AG10803 (cell line): ENCODE measurements around the gene GPR162.

Source experiments
- DNase-seq: peaks from one replicate; pipeline ENCODE4 v3.0.0; 2010; ENCODE audit warnings: low read depth
- H3K4me3 ChIP-seq: 2 replicates; pipeline ENCODE4 v1.5.1; 2011; ENCODE audit warnings: mild to moderate bottlenecking, low read length, control low read depth
- CTCF ChIP-seq: conservative IDR thresholded peaks from 2 replicates; pipeline ENCODE4 v1.5.1; 2011; ENCODE audit warnings: mild to moderate bottlenecking, low read length, control low read depth, inconsistent platforms

The GPR162 gene

GRCh38 chr12:6837370-6838060, 15.9 kb downstream of the GPR162 start:
- DNase-seq = no peak
- H3K4me3 ChIP-seq = no peak overlapping the region
- TF ChIP-seq CTCF = no peak

DNA sequence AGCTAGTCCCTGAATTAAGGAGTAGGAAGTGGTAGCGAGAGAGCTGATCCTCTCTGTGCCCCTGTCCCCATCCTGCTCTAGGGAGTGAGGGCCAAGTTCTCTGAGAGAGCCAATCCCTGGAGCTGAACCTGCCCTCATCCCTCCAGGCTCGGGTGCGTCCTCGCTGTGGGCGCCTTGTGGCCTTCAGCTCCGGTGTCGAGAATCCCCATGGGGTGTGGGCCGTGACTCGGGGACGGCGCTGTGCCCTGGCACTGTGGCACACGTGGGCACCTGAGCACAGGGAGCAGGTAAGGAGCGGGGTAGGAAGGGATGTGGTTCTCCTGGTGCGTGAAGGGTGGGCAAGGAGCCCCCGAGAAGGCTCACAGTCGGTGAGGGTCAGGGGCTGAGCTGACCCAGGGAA, 17.2 kb downstream of the GPR162 start:
- no peak overlapping the region for H3K4me3 ChIP-seq
- DNase-seq = no peak
- TF ChIP-seq CTCF = no peak

GRCh38 chr12:6839482-6840201, 18.0 kb downstream of the GPR162 start:
- no peak for DNase-seq
- no peak overlapping the region for H3K4me3 ChIP-seq
- no peak for TF ChIP-seq CTCF

DNA sequence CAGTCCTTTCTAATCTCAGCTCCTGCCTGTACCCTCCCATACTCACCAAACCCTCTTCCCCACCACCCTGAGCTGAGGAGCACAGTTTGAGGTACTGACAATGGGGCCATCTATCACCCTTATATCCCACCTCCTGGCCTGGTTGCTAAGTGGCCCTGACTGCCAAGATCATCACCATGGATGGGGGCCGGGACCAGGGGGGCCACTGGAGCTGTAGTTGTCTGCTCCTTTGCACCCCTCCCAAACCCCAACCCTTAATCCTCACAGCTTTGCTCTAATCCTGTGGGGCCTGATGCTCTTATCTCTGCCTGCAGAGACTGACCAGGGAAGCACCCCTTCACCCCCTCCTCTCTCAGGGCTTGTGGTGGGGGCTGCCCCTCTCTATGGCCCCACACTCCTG, 18.7 kb downstream of the GPR162 start:
- H3K4me3 ChIP-seq = no peak overlapping the region
- no peak for TF ChIP-seq CTCF
- DNase-seq = no peak

DNA sequence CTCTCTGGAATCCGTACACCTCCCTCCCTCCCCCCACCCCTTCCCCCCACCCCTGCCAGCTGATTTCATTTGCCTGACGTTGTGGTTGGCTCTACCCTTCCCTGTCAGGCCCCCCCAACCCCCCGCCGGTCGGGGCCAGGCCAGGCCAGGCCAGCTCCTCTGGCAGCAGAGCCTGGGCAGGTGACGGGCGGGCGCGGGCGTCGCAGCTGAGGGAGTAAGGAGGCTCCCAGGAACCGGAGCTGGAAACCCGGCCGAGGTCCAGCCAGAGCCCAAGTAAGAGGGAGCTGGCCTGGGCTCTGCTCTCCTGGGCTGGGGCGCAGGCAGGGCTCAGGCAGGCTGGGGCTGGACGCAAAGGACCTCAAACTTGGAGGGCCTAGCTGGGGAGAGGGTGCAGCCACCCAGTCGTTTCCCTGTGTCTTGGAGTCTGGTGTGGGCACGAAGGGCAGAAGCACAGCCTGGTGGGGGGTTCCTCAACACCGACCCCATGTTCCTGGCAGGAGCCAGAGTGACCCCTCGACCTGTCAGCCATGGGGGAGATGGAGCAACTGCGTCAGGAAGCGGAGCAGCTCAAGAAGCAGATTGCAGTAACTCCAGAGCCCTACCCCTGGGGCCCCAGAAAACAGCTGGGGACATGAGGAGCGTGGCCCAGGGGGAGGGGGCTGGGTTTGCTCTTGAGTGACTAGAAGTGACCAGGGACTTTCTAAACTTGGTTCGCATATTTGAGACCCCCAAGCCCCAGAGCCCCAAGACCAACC, 19.3 kb downstream of the GPR162 start, which contains the start of gene GNB3:
Gene GNB3 (plus strand): TSS at position 165 of the 755 bp plus-strand sequence. CDS start 363 bp downstream, at position 528.
- DNase-seq = no peak
- H3K4me3 ChIP-seq = no peak within 1 kb of the TSS
- TF ChIP-seq CTCF = no peak

GRCh38 chr12:6842075-6842474, 20.5 kb downstream of the GPR162 start:
- no peak for DNase-seq

More at GRCh38 chr12:6842075-6842474, 20.5 kb downstream of the GPR162 start:
- no peak for TF ChIP-seq CTCF
- no peak overlapping the region for H3K4me3 ChIP-seq
